Measurements from ENCODE around the gene NOB1.
"Not testable (repeated sequence)": the region's sequence is repeated elsewhere in the genome, so short reads cannot be mapped to it uniquely, and the experiment has no call there.

NOB1 gene

GRCh38 chr16:69745959-69746358, 8.8 kb downstream of the NOB1 start:
- no peak for TF ChIP-seq CTCF (IDR thresholded peaks at IDR 0.05)
- H3K27ac ChIP-seq = no peak overlapping the region
- no peak for DNase-seq (ENCODE audit: low spot score)
- H3K4me3 ChIP-seq = no peak overlapping the region

GRCh38 chr16:69745232-69745612, 9.5 kb downstream of the NOB1 start:
- Histone ChIP-seq H3K4me3 (no peak overlapping the region), H3K27ac (no peak overlapping the region)
- no peak for TF ChIP-seq CTCF (IDR thresholded peaks at IDR 0.05)
- DNase-seq (ENCODE audit: low spot score) = no peak

GRCh38 chr16:69744363-69745231, 10.1 kb downstream of the NOB1 start:
- no peak for DNase-seq (ENCODE audit: low spot score)
- TF ChIP-seq CTCF (IDR thresholded peaks at IDR 0.05) = no peak

GRCh38 chr16:69741951-69742904, 12.5 kb downstream of the NOB1 start:
- no peak for DNase-seq (ENCODE audit: low spot score)
- TF ChIP-seq CTCF (IDR thresholded peaks at IDR 0.05) = no peak
- no peak overlapping the region for H3K4me3 ChIP-seq
- H3K27ac ChIP-seq = no peak overlapping the region

More at GRCh38 chr16:69744363-69745231, 10.1 kb downstream of the NOB1 start:
- Histone ChIP-seq H3K4me3 (no peak overlapping the region), H3K27ac (no peak overlapping the region)

- TF ChIP-seq CTCF (IDR thresholded peaks at IDR 0.05) = no peak
- Histone ChIP-seq H3K27ac (no peak overlapping the region), H3K4me3 (no peak overlapping the region)
- DNase-seq (ENCODE audit: low spot score) = no peak
Observed at GRCh38 chr16:69741519-69741918, 13.2 kb downstream of the NOB1 start.

- no peak for DNase-seq (ENCODE audit: low spot score)
- no peak overlapping the region for H3K27ac ChIP-seq
- TF ChIP-seq CTCF (IDR thresholded peaks at IDR 0.05) = no peak
Observed at GRCh38 chr16:69732101-69732500, 22.6 kb downstream of the NOB1 start.

GRCh38 chr16:69731280-69731679, 23.4 kb downstream of the NOB1 start:
- not testable (repeated sequence) for DNase-seq (ENCODE audit: low spot score); H3K27ac ChIP-seq; H3K4me3 ChIP-seq

More at GRCh38 chr16:69732101-69732500, 22.6 kb downstream of the NOB1 start:
- H3K4me3 ChIP-seq = no peak overlapping the region

- not testable (repeated sequence) for H3K27ac ChIP-seq
Observed at GRCh38 chr16:69729030-69729429, 25.7 kb downstream of the NOB1 start.

More at GRCh38 chr16:69729030-69729429, 25.7 kb downstream of the NOB1 start:
- H3K4me3 ChIP-seq; DNase-seq (ENCODE audit: low spot score): not testable (repeated sequence)

All from coronary artery (tissue), 2 donors.